Measurements from ENCODE around the gene CCDC137. TPM values are rescaled to one million over a fixed set of nuclear protein-coding genes. Genes with fewer than 3 reads are reported as not detected.
"Not testable (repeated sequence)": the region's sequence is repeated elsewhere in the genome, so short reads cannot be mapped to it uniquely, and the experiment has no call there.

CCDC137 gene, protein sequence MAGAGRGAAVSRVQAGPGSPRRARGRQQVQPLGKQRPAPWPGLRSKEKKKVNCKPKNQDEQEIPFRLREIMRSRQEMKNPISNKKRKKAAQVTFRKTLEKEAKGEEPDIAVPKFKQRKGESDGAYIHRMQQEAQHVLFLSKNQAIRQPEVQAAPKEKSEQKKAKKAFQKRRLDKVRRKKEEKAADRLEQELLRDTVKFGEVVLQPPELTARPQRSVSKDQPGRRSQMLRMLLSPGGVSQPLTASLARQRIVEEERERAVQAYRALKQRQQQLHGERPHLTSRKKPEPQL
- 8.3 TPM for total RNA-seq

DNA sequence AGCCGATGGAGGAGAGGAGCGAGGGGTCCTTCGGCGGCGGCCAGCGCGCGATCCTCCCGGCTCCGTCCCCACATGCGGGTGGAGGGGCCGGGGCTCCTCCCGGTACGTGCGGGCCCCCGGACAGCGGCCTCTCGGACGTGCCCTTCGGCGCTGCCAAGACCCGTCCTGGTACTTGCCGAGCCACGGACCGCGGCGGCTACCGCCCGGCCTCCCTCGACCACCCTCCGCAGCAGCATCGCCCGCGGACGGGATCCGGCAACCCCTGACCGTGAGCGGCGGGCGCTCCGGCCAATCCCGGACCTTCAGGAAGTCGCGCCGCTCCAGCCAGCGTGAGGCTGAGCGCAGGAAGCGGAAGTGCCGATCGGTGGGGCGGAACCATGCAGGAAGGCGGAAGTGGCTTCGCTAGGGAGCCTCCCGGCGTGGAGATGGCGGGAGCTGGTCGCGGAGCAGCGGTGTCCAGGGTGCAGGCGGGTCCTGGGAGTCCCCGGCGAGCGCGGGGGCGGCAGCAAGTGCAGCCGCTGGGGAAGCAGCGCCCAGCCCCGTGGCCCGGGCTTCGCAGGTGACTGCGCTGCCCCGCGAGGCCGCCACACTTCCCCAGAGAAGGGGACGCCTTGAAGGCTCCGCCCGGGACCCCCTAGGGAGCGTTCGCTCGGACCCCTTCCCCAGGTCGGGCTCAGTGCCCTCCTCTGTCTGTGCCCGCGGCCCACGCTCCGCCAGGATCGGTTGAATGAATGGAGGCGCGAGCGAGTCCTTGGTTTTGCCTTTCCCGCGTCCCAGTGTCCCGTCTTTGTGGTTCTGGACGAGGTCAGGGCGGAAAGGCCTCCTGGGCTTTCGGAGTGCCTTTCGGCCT, at the start of gene CCDC137, which contains the start of gene OXLD1:
Gene CCDC137, plus strand, starts transcription at position 396 of the 850 bp plus-strand sequence. Its CDS starts 30 bp downstream, at position 426.
Gene OXLD1, minus strand, starts transcription at position 264 of the 850 bp plus-strand sequence. Its CDS starts 28 bp downstream, at position 236.
- DNase-seq (ENCODE audit: low read depth in 2 of 3, low spot score in 2 of 3) = peak; percentile 82 to 96 (median 94)

DNA sequence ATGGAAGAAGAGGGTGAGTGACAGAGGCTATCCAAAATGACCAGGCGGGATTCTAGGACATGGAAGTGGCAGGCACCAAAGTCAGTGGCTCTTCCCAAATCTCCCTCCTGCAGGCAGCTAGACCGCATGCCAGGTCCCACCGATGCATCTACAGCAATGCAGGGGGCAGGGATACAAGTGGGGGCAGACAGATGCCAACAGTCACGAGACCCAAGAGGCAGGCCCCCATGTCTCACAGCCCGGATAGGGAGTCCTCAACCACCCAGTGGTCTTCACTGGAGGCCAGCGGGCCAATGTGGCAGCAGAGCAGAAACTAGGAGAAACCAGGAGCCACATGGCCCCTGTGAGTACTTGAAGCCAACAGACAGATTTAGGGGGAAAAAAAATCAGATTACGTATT, 49.7 kb upstream of the CCDC137 start:
- no peak for DNase-seq (ENCODE audit: low read depth in 2 of 3, low spot score in 2 of 3)

DNA sequence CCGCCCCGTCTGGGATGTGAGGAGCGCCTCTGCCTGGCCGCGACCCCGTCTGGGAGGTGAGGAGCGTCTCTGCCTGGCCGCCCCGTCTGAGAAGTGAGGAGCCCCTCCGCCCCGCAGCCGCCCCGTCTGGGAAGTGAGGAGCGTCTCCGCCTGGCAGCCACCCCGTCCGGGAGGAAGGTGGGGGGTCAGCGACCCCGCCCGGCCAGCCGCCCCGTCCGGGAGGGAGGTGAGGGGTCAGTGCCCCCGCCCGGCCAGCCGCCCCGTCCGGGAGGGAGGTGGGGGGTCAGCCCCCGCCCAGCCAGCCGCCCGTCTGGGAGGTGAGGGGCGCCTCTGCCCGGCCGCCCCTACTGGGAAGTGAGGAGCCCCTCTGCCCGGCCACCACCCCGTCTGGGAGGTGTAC, 48.2 kb upstream of the CCDC137 start:
- not testable (repeated sequence) for DNase-seq (ENCODE audit: low read depth in 2 of 3, low spot score in 2 of 3)

DNA sequence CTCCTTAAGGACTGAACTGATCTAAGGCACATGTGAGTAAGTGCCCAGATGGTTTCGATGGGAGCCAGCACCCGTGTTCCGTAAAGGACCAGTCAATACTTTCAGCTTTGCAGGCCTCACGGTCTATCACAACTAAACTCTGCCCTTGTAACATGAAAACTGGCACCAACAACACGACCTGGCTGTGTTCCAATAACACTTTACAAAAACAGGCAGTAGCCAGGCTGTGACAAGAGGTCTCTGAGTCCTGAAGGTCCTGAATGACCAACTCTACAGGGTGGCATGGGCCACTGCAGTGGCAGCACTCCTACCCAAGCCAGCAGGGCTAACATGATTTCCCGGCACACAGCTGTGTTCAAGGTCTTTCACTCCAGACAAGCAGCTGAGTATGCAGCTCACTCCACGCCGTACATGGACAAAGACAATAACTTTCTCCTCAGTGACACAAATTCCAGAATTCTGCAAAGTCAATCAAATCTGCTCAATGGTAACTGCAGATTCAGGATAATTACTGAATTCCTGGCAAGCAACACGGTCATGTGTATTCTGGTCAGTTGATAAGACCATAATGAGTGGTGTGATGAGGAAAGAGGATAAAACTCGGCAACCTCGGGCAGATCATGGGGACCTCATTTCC, 44.9 kb upstream of the CCDC137 start:
- DNase-seq (ENCODE audit: low read depth in 2 of 3, low spot score in 2 of 3) = no peak

DNA sequence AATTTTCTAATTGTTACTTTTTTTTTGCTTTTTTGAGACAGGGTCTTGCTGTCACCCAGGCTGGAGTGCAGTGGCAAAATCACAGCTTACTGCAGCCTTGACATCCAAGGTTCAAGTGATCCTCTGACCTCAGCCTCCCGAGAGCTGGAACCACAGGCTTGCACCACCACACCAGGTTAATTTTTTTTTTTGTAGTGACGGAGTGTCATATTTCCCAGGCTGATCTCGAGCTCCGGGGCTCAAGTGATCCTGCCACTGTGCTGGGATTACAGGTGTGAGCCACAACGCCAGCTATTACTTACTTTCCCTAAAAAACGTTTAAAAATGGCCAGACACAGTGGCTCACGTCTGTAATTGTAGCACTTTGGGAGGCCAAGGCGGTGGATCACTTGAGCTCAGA, 36.3 kb upstream of the CCDC137 start:
- no peak for DNase-seq (ENCODE audit: low read depth in 2 of 3, low spot score in 2 of 3)

DNA sequence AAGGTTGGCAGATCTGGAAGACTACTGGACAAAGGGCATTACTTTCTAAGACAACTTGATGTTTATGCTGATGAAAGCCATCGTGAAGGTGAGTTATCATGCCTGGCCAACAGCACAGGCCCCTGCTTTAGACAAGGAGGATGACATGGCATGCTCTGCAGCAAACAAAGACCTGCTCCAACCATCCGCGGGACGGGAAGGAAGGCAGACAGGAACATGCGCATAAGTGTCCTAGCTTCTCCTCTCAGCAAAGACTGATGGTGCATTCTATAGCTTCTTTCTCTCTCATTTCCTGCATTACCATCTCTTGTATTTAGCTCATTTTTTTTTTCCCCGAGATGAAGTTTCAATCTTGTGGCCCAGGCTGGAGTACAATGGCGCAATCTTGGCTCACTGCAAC, 35.1 kb upstream of the CCDC137 start:
- no peak for DNase-seq (ENCODE audit: low read depth in 2 of 3, low spot score in 2 of 3)

DNA sequence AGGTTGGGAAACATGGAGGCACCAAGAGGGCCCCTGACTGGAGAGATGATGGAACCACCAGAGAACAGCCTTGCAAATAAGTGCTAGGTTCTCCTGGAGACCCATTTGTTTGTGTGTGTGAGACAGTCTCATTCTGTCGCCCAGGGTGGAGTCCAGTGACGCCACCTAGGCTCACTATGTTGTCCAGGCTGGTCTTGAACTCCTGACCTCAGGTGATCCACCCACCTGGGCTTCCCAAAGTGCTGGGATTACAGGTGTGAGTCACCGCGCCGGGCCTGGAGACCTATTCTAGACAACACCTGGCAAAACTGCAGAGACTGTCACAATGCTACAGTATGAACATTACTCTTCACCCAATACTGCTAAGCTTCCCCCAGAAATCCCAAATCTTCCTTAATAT, 31.1 kb upstream of the CCDC137 start:
- no peak for DNase-seq (ENCODE audit: low read depth in 2 of 3, low spot score in 2 of 3)

DNA sequence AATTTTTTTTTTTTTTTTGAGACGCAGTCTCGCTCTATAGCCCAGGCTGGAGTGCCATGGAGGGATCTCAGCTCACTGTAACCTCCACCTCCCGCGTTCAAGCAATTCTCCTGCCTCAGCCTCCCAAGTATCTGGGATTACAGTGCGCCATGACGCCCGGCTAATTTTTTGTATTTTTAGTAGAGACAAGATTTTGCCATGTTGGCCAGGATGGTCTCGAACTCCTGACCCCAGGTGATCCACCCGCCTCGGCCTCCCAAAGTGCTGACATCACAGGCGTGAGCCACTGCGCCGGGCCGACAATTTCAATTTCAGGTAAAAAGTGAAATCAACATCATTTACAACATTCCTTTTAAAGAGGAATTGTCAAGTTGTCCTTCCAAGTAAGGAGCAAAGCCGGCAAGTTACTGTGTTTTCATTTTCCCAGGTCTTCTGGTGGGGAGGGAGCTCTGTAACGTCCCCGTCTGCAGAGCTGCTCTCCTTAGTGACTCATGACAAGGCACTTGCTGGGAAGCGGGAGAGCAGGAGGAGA, 30.5 kb upstream of the CCDC137 start:
- peak in 1 of 3 donors; percentile 22 for DNase-seq (ENCODE audit: low read depth in 2 of 3, low spot score in 2 of 3)

DNA sequence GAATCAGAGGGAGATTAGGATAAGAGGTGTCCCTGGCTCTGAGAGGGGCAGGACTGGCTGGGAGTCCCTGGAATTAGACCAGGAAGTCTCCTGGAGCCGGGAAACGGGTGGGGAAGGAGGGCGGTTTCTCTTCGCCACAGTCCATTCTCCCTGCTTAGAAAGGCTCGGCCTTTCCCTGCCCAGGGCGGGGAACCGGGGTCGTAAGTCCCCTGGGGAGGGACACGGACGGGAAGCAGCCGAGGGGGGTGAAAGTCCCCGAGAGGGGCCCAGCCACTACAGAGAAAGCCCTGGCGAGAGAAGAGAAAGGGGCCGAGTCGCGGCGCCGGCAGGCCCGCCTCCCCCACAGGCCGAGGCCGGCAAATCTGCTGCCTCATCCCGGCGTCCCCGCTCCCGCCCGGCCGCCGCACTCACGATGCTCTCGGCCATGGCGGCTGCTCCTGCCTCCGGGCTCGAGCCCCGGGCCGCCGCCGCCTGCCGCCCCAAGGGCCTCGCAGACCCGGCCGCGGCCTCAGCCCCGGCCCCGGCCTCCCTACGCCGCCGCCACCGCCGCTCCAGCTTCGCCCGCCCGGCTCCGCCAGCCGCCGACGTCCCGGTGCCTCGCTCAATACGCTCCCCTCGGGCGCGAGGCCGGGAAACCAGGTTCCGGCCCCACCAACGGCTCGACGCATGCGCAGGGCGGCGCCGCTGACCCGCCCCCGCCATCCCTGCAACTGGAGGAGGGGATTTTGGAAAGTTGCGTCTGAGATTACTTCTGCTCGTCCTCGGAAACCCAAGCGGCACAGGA, 29.8 kb upstream of the CCDC137 start, which contains the start of the genes NPLOC4 and TSPAN10:
Gene NPLOC4, minus strand, starts transcription at position 608 of the 784 bp plus-strand sequence. Its CDS starts 182 bp downstream, at position 426.
Gene TSPAN10, plus strand, starts transcription at position 692 of the 784 bp plus-strand sequence. CDS start 5,217 bp downstream, outside the sequence.
- DNase-seq (ENCODE audit: low read depth in 2 of 3, low spot score in 2 of 3) = peak; percentile 70 to 85 (median 81)

DNA sequence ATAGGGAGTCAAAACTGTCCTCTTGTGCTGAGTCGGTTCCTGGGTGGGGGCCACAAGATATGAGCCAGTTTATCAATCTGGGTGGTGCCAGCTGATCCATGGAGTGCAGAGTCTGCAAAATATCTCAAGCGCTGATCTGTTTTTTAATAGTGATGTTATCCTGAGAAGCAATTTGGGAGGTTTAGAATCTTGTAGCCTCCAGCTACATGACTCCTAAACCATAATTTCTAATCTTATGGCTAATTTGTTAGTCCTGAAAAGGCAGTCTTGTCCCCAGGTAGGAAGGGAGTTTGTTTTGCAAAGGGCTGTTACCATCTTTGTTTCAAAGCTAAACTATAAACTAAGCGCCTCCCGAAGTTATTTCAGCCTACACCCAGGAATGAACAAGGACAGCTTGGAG, 27.9 kb upstream of the CCDC137 start:
- DNase-seq (ENCODE audit: low read depth in 2 of 3, low spot score in 2 of 3) = no peak

DNA sequence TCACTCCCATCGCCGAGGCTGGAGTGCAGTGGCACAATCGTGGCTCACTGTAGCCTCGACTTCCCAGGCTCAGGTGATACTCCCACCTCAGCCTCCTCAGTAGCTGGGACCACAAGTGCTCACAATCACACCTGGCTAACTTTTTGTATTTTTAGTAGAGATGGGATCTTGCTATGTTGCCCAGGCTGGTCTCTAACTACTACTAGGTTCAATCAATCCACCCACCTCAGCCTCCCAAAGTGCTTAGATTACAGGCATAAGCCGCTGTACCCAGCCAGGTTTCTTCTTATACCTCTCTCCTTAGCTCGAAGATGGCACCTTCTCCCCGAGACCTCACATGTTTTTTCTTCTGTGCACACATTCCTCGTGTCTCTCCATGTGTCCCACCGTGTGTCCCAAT, 26.5 kb upstream of the CCDC137 start:
- DNase-seq (ENCODE audit: low read depth in 2 of 3, low spot score in 2 of 3) = no peak

DNA sequence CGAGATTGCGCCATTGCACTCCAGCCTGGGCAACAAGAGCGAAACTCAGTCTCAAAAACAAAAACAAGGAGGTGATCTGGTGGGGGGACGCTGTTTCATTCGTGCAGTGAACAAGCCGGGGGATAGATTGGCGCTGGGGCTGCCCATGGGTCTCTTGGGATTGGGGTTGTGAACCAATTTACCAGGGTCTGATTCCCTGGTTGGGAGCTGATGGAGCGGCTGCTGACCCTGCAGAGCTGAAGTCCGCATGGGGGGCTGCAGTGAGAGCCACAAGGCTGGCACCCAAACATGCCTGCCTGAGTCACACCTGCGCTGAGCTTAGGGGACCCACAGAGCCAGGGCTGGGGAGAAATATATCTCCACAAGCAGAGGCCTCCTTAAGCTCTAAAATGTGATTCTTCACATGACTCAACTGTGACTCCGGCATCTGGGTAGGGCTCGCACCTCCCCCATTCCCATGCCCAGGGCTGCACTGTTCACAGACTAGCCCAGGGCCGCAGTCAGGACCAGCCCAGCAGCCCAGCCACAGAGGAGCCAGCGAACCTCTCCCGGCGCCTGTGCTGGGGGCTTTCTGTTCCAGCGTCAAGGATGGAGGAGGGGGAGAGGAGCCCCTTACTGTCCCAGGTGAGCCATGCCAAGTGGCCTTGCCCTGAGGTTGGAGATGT, 24.6 kb upstream of the CCDC137 start:
- no peak for DNase-seq (ENCODE audit: low read depth in 2 of 3, low spot score in 2 of 3)

DNA sequence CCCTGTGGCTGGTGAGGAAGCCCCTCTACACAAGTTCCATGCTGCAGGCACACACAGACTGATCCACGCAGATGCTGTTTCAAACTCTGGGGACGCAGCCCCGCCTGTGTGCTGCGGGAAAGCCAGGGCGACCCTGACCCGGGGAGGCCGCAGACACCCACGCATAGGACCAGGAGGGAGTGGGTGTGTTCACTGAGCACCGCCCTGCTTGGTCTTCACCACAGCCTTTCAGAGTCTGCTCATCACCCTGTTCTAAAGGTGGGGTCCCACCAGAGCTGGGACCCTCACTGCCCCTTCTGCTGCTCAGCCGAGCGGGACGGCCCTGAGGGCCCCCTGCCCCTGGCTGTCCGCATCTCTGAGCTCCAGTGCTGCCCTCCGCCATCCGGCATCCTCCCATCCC, 22.0 kb upstream of the CCDC137 start:
- DNase-seq (ENCODE audit: low read depth in 2 of 3, low spot score in 2 of 3) = no peak

DNA sequence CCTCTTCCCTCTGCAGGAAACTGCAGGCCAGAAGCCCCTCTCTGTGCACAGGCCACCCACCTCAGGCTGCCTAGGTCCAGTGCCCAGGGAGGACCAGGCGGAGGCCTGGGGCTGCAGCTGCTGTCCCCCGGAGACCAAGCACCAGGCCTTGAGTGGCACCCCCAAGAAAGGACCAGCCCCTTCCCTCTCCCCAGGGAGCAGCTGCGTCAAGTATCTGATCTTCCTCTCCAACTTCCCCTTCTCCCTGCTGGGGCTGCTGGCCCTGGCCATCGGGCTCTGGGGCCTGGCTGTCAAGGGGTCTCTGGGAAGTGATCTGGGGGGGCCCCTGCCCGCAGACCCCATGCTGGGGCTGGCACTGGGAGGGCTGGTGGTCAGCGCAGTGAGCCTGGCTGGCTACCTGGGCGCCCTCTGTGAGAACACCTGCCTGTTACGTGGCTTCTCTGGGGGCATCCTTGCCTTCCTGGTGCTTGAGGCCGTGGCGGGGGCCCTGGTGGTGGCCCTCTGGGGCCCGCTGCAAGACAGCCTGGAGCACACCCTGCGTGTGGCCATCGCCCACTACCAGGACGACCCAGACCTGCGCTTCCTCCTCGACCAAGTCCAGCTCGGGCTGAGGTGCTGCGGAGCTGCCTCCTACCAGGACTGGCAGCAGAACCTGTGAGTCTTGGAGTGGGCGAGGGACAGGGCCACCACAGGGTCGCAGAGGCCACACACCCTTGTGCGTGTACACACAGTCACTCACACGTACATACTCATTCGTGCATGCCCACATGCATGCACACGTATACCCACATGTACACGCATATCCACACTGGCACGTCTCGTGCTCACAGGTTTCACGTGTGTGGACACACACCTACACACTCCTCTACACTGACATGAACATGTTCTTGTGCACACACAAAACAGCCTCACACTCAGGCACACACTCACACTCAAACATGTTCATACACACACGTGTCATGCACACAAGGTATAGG, 21.3 kb upstream of the CCDC137 start:
- no peak for DNase-seq (ENCODE audit: low read depth in 2 of 3, low spot score in 2 of 3)

DNA sequence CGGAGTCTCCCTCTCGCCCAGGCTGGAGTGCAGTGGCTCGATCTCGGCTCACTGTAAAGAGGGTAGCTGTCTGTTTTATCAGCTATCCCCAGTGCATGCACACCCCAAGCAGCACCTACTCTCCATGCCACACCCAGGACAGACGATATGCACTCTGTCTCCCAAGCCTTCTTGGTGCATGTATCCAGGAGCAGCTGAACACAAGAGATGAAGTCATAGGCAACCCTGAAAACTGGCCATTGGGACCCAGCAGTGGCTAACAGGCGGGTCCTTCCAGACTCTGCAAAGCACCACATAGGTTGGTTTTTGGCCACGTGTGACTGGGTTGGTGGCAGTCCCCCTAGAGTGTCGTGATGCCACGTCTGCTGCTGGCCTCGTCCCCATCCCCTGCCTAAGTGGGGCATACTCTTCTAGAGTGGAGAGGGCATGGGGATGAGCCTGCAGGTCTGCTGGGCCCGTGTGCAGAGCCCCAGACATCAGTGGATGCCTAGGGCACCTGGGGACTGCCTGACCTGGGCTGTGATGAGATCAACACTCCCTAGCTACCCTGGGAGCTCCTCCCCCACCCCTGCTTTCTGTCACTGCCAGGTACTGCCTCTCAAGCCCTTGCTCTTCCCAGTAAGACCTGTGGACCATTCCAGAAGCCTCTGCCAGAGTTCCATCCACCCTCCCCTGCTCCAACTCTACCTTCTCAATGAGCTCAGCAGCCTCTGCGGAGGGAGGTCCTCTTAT, 19.5 kb upstream of the CCDC137 start:
- DNase-seq (ENCODE audit: low read depth in 2 of 3, low spot score in 2 of 3) = no peak

DNA sequence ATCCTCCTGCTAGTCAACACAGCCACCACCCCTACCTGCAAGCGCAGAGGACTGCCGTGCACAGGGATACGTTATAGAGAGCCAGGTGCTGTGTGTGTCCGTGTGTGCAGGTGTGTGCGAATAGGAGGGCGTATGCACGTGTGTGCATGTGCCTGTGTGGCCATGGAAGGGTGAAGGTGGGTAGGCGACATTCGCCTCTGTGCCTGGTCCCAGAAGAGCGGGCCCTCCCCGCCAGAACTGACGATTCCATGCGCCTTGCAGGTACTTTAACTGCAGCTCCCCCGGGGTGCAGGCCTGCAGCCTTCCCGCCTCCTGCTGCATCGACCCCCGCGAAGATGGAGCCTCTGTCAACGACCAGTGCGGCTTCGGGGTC, 18.9 kb upstream of the CCDC137 start:
- DNase-seq (ENCODE audit: low read depth in 2 of 3, low spot score in 2 of 3) = no peak

DNA sequence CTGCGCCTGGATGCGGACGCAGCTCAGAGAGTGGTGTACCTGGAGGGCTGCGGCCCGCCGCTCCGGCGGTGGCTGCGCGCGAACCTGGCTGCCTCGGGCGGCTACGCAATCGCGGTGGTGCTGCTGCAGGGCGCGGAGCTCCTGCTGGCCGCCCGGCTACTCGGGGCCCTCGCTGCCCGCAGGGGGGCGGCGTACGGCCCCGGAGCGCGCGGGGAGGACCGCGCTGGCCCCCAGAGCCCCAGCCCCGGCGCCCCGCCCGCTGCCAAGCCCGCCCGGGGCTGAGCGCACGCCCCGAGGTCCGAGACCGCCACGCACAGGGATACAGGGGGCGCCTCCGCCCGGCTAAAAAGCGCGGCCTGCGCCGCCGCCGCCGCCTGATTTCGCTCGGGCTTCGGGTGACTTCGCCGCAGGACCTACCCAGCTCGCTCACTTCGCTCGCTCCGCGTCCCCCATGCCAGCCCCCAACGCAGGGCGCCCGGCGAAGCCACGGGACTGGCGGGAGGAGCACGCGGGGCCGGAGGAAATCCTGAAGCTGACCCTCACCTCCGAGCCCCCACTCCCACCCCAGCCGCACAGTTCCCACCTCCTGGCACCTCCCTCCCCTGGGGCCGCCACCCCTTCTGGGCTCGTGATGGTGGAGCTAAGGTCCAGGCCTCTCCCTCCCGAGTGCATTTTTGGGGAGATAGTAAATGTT, 18.4 kb upstream of the CCDC137 start:
- no peak for DNase-seq (ENCODE audit: low read depth in 2 of 3, low spot score in 2 of 3)

All from hematopoietic multipotent progenitor cell (in vitro differentiated cells).